ENCODE measurements around the gene TOB2.

The TOB2 gene

GRCh38 chr22:41446639-41447434 lies at the start of gene TOB2:
TSS of gene TOB2 (minus strand) at chr22:41446801. CDS start at chr22:41437345, 9,456 bp downstream.
- FAIRE-seq = peak; percentile 11

GRCh38 chr22:41491374-41492100 lies 44.9 kb upstream of the TOB2 start:
- FAIRE-seq = no peak

GRCh38 chr22:41488596-41489385 lies 42.2 kb upstream of the TOB2 start:
- FAIRE-seq = no peak

DNA sequence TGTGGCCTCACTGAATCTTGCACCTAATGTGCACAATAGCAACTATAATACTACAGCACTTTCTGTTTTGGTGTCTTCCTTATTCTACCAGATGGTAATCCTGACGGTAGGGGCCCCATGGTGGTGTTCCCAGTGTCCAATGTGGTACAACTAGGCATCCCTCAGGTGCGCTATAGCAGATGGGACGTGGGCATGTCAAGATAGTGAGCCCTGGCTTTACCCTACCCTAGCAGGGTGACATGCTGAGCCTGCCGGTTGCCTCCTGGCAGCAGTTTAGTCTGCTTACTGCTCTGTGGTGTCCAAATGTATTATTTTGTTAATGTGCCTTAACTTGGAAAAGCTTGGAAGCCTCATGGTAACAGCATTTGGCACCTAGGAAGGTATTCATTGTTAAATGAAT lies 41.5 kb upstream of the TOB2 start:
- FAIRE-seq = no peak

GRCh38 chr22:41487037-41487935 lies 40.7 kb upstream of the TOB2 start:
- FAIRE-seq = no peak

DNA sequence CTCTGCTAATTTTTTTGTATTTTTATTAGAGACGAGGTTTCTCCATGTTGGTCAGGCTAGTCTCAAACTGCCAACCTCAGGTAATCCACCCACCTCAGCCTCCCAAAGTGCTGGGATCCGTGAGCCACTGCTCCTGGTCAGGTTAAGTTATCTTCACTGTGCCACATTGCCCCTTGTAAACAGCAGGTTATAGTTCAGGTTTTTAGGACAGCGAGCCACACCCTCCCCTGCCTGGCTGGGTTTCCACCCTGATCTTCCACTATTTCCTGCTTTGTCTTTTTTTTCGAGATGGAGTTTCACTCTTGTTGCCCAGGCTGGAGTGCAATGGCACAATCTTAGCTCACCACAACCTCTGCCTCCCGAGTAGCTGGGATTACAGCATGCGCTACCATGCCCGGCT lies 38.4 kb upstream of the TOB2 start:
- no peak for FAIRE-seq

- FAIRE-seq = no peak
Observed at GRCh38 chr22:41482319-41482935, 35.8 kb upstream of the TOB2 start.

DNA sequence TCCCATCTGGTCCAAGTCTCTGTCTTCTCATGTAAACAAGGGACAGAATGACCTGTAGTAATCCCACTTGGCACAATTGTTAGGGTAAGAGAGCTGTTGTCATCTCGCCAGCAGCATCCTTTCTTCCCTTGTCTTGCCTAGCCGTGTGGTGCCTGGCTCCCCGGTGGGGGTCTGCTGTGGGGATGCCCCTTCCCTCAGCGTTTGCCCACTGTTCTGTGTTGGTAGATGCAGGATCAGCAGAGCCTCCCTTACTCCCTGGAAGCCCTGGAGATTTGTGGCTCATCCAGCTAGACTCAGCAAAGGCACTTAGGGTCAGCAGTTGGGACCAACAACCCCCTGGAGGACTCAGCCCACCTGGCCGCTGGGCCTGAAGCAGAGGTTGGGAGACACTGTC lies 35.3 kb upstream of the TOB2 start:
- FAIRE-seq = no peak

DNA sequence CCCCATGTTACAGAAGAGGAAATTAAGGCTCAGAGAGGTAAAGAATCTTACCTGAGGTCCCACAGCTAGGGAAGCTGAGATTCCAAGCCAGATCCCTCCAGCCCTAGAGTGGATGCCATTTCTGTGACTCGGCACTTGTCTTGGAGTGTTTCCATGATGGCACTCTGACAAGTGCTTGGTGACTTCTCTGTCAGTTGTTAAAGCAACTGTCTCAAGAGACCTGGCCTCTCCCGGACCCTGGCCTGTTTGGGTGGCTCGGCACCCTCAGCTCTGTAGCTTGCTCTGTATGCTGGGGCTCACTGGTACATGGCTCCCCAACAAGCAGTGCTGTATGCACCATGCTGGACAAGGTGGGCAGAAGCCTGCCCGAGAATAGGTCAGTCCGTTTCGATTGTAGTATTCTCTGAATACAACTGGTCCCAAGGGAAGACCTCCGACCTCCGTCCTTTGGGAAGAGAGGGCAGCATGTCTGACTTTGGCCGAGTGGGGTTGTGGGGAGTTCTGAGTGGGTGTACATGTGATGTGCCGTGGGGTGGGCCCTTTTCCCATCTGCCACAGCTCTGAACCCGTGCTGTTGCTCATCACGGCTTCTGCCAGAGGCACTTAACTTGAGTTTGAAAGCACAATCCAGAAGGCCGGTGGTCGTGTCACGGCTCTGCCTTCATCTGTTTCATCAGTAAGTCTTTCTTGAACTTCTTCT lies 34.7 kb upstream of the TOB2 start:
- FAIRE-seq = no peak

DNA sequence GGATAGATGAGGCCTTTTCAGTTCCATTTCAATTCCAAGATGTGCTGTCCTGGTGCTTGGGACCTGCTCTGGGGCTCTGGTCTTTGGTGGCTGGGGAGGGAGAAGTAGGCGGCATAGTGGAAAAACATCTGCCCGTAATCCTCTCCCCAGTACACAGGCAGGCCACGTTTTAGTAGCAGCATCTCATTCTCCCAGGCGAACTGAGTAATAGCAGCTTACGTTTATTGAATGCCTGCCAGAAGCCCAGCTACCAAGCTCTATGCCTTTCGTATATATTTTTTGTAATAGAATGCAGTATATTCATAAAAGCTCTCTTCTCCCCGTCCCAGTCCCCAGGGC lies 33.8 kb upstream of the TOB2 start:
- no peak for FAIRE-seq

DNA sequence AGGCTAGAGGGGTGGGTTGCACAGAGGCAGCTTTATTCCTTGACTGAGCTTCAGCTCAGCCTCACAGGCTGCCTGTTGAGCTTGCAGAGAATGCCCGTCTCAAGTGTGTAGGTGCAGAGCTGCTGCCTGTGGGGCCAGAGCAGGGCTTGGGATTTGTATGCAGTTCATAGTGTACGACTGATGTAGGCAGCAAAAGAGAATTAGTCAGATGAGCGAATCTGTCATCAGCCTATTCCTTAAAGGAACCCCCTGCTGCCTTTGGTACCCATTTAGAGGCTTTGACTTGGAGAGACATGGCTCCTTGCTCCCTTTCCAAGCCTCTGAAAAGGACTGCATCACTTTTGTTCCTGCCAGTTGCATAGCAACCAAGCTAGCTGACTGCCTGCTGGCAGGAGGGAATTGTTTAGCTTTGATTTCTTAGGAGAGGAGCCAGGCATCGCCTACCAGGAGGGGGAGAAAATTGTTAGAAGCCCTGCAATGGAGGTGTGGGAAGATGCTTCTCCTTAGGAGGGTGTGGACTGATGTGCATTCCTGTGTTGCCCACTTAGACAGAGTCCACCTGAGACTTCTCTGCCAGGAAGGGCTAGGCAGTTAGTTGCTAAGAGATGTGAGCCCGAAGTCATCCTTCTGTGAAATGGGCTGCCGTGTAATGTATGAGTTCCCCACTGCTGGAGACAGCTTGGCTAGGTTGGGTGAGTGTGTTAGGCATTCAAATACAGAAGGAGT lies 33.2 kb upstream of the TOB2 start:
- no peak for FAIRE-seq

DNA sequence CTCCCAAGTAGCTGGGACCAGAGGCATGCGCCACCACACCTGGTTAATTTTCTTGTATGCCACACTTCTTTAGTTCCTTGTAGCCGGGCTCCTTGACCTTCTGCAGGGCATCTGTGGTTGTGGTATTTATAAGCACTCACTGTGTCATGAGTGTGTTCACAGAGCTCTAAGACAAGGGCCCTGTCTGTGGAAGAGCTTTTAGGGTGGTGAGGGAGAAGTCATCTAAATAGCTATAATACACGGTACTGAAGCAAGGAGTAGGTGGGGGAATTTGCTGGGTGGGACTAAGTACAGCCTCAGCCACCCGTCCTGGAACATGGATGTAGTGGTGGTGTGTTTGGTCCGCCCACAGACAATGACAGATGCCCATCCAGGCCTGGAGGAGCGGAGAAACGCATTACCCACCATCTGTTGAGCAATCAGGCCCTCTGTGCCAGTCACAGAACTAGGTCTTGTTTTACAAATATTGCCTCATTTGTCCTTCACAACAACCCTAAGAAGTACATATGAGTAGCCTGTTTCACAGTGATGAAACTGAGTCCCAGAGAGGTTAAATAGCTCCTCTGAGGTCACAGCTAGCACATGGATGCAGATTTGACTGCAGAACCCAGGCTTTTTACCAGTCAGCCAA lies 32.4 kb upstream of the TOB2 start:
- FAIRE-seq = no peak

GRCh38 chr22:41478473-41478872 lies 31.9 kb upstream of the TOB2 start:
- FAIRE-seq = no peak

- no peak for FAIRE-seq
Observed at GRCh38 chr22:41474872-41475451, 28.4 kb upstream of the TOB2 start.

DNA sequence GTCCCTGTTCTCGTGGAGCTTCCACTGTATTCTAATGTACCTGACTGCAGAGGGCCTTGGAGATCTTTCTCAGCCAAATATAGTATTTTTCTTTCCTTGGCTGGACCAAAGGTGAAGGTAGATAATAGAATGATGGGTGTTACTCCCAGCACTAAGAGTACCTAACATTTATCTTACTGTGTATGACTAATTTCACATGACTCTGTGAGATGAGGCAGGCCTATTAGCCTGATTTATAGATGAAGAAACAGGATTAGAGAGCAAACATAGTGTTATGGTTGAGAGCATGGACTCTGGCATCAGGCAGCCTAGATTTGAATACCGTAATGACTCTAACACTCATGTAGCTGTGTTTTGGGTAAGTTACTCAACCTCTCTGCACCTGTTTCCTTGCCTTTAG lies 25.0 kb upstream of the TOB2 start:
- no peak for FAIRE-seq

DNA sequence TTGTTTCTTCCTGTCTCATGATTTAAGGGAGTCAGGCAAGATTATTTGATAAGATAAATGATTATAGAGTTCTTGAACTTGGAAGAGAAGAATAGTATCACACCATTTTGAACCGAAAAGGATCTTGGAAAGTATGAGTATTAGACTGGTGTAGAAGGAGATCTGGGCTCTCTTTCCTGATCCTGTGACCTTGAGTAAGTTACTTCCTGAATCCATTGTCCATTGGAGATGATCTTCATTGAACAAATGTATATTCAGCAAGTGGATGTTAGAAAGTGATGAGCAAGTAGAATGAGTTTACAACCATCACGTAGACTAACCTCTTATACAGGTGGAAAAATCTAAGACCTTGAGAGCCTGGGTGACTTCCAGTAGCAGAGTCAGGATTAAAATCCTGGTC lies 24.3 kb upstream of the TOB2 start:
- no peak for FAIRE-seq

DNA sequence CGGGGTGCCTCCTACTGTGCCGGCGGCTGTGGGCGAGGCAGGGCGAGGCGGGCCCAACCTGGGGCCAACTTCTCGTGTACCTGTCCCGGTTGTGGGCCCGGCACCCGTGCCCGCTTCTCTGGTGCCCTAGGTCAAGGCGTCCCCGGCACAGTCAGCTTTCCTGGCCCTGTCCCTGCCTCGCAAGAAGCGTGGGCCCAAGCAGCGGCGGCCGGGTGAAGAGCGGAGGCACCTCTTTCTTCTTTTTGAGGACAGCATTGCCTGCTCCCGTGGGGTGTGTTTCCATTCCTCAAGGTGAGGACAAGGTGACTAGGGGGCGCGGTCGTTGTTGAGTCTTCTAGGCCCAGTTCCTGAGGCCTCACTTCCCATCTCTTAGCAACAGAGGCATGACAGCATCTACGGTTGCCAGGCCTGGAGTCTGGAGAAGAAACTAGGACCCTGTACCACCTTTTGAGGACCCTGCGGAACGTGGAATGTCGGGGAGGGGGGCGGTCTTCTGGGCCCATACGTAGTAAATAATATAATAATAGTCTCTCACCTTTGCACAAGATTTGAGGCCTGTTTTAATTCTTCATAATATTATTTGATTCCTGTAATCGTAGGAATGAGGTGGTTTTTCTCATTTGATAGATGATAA lies 22.7 kb upstream of the TOB2 start:
- no peak for FAIRE-seq

- peak; percentile 87 for FAIRE-seq
Observed at GRCh38 chr22:41468381-41469217, 22.0 kb upstream of the TOB2 start, which contains the start of the genes ACO2 and PHF5A. TSS of gene ACO2 (plus strand) at chr22:41469117. CDS start at chr22:41469147, 30 bp downstream. TSS of gene PHF5A (minus strand) at chr22:41468692. CDS start at chr22:41468653, 39 bp downstream.
